ENCODE data around the gene AGO1. TPM values are rescaled to one million over a fixed set of nuclear protein-coding genes. Genes with fewer than 3 reads are reported as not detected.

Gene AGO1
- total RNA-seq, result 38.8 and 41.3 TPM in 2 replicates
- 12.0 TPM for total RNA-seq (2013)
- 8.1 and 10.1 TPM in 2 replicates for polyA plus RNA-seq
- polyA minus RNA-seq, result 17.3 and 31.3 TPM in 2 replicates

GRCh38 chr1:35882945-35883634 lies at the start of gene AGO1:
AGO1 (plus strand) TSS chr1:35883209; CDS start chr1:35883422, 213 bp downstream.
- Mint-ChIP-seq H3K4me3 (peak within 1 kb of the TSS; percentile 94), H3K27ac (peak within 1 kb of the TSS; percentile 91), H3K9me3 (ENCODE audit: insufficient read depth) (no peaks in the 10 kb centered on the region), H3K27me3 (peaks cover 4% of the 10 kb centered on the region), H3K4me1 (peaks cover 51% of the 10 kb centered on the region)
- Histone ChIP-seq H3K4me3 (ENCODE audit: control extremely low read depth in 1 of 5, extremely low read depth in 1 of 5, insufficient read depth in 1 of 5, low read depth in 2 of 5, low read length in 4 of 5) (peak within 1 kb of the TSS; percentile 67 to 100 (median 94)), H3K79me2 (ENCODE audit: control insufficient read depth, insufficient read depth, low read length) (peaks cover 28% of the 10 kb centered on the region), H3K27me3 (replicated peaks in 1 of 4; ENCODE audit: control extremely low read depth in 1 of 4, control insufficient read depth in 3 of 4, insufficient read depth in 4 of 4, low read length in 3 of 4) (no peaks in the 10 kb centered on the region), H3K9ac (ENCODE audit: low read length) (peak within 1 kb of the TSS; percentile 99), H4K20me1 (ENCODE audit: control insufficient read depth, insufficient read depth, low read length, poor library complexity, severe bottlenecking) (peaks cover 12% of the 10 kb centered on the region), H3K4me1 (ENCODE audit: control insufficient read depth in 2 of 2, insufficient read depth in 2 of 2, low read length in 2 of 2) (peaks cover 34 to 48% of the 10 kb centered on the region in 2 donors), H3K9me3 (ENCODE audit: control extremely low read depth in 1 of 3, control insufficient read depth in 2 of 3, insufficient read depth in 1 of 3, low read length in 2 of 3) (no peaks in the 10 kb centered on the region), H3K27ac (ENCODE audit: low read length in 2 of 2) (peak within 1 kb of the TSS; percentile 64 to 82), H2AFZ (ENCODE audit: insufficient read depth, low read depth, low read length, poor library complexity, severe bottlenecking) (peak within 1 kb of the TSS; percentile 95), H3K36me3 (replicated peaks in 1 of 2; ENCODE audit: control extremely low read depth in 1 of 2, control insufficient read depth in 1 of 2, extremely low read depth in 1 of 2, insufficient read depth in 2 of 2, low read length in 1 of 2) (no peaks in the 10 kb centered on the region), H3K4me2 (replicated peaks; ENCODE audit: low read depth, low read length, poor library complexity, severe bottlenecking) (peak within 1 kb of the TSS; percentile 98)
- TF ChIP-seq EZH2 (IDR thresholded peaks at IDR 0.05; ENCODE audit: borderline replicate concordance, insufficient read depth, low read depth, low read length, poor library complexity, severe bottlenecking) (no peak), CTCF (IDR thresholded peaks at IDR 0.05) (peak; percentile 93)
- ATAC-seq (ENCODE audit: low read depth) (peak; percentile 96), DNase-seq (peak; percentile 96)
- ChIA-PET CTCF (interaction anchor here (0.6 to 2.4 kb wide), 14 partner anchors 9 to 1023 kb away, joined by 3 to 16 read pairs (median 4); partner anchors contain the start of genes AGO3, SMIM12 and TRAPPC3), POLR2A (interaction anchor here (0.5 to 0.8 kb wide), 3 partner anchors 10 to 48 kb away, joined by 3 to 4 read pairs (median 3); partner anchors contain the start of gene AGO3)
- intact Hi-C loops (cut with micrococcal nuclease), result loop anchor here (1.0 to 2.0 kb wide), 3 partner anchors 11 to 206 kb away; partner anchors contain the start of gene ADPRS
- WGBS (ENCODE audit: insufficient coverage), result under 1% methylated on average over 58 of the region's 58 CpGs

- POLR2A ChIA-PET, result no interaction called here
- WGBS (ENCODE audit: insufficient coverage), result 100% methylated on average over 1 of the region's 2 CpGs
- ATAC-seq (ENCODE audit: low read depth) (no peak), DNase-seq (no peak)
- no peaks in the 10 kb centered on the region for H3K79me2 ChIP-seq (ENCODE audit: control insufficient read depth, insufficient read depth, low read length)
- peaks cover 2 to 32% of the 10 kb centered on the region in 2 experiments for H3K36me3 ChIP-seq (replicated peaks in 1 of 2; ENCODE audit: control extremely low read depth in 1 of 2, control insufficient read depth in 1 of 2, extremely low read depth in 1 of 2, insufficient read depth in 2 of 2, low read length in 1 of 2)
- H3K27me3 Mint-ChIP-seq, result no peaks in the 10 kb centered on the region
- no peak overlapping the region for H3K4me2 ChIP-seq (replicated peaks; ENCODE audit: low read depth, low read length, poor library complexity, severe bottlenecking)
- no peak overlapping the region for H3K27ac ChIP-seq (ENCODE audit: low read length in 2 of 2)
- CTCF ChIA-PET, result no interaction called here
- H3K9ac ChIP-seq (ENCODE audit: low read length), result no peak overlapping the region
- no peaks in the 10 kb centered on the region for H3K4me1 Mint-ChIP-seq
- H3K27ac Mint-ChIP-seq, result no peak overlapping the region
- TF ChIP-seq CTCF (IDR thresholded peaks at IDR 0.05) (no peak), EZH2 (IDR thresholded peaks at IDR 0.05; ENCODE audit: borderline replicate concordance, insufficient read depth, low read depth, low read length, poor library complexity, severe bottlenecking) (no peak)
- no peak overlapping the region for H2AFZ ChIP-seq (ENCODE audit: insufficient read depth, low read depth, low read length, poor library complexity, severe bottlenecking)
- no peak overlapping the region for H3K4me3 ChIP-seq (ENCODE audit: control extremely low read depth in 1 of 5, extremely low read depth in 1 of 5, insufficient read depth in 1 of 5, low read depth in 2 of 5, low read length in 4 of 5)
- H4K20me1 ChIP-seq (ENCODE audit: control insufficient read depth, insufficient read depth, low read length, poor library complexity, severe bottlenecking), result no peaks in the 10 kb centered on the region
- H3K4me1 ChIP-seq (ENCODE audit: control insufficient read depth in 2 of 2, insufficient read depth in 2 of 2, low read length in 2 of 2), result no peaks in the 10 kb centered on the region
- no peak overlapping the region for H3K4me3 Mint-ChIP-seq
- peaks cover 3% of the 10 kb centered on the region for H3K9me3 Mint-ChIP-seq (ENCODE audit: insufficient read depth)
- intact Hi-C loops (cut with micrococcal nuclease), result no loop called here
- H3K27me3 ChIP-seq (replicated peaks in 1 of 4; ENCODE audit: control extremely low read depth in 1 of 4, control insufficient read depth in 3 of 4, insufficient read depth in 4 of 4, low read length in 3 of 4), result no peaks in the 10 kb centered on the region
- H3K9me3 ChIP-seq (ENCODE audit: control extremely low read depth in 1 of 3, control insufficient read depth in 2 of 3, insufficient read depth in 1 of 3, low read length in 2 of 3), result no peaks in the 10 kb centered on the region
These were observed 49.6 kb upstream of the AGO1 start for GRCh38 chr1:35833395-35833794.
